Measurements from ENCODE around the gene PEF1.

GRCh38 chr1:31587720-31588423 lies 56.8 kb downstream of the PEF1 start:
- peak; percentile 71 to 92 for TF ChIP-seq CTCF (IDR thresholded peaks at IDR 0.05; ENCODE audit: extremely low read depth in 1 of 2, insufficient read depth in 1 of 2, low read depth in 1 of 2, low read length in 2 of 2)
- TF ChIP-seq EZH2 (IDR thresholded peaks at IDR 0.05; ENCODE audit: borderline replicate concordance, low read depth, low read length, severe bottlenecking), result no peak
- peak; percentile 81 for TF ChIP-seq POLR2A (IDR thresholded peaks at IDR 0.05; ENCODE audit: low read depth, low read length)
- TF ChIP-seq POLR2AphosphoS5 (IDR thresholded peaks at IDR 0.05; ENCODE audit: insufficient read depth, low read depth, low read length), result peak; percentile 86
- TF ChIP-seq JUN (IDR thresholded peaks at IDR 0.05; ENCODE audit: borderline replicate concordance, insufficient read depth, insufficient read length, low read depth), result no peak
